ENCODE data around the gene ASPG. TPM values are rescaled to one million over a fixed set of nuclear protein-coding genes. Genes with fewer than 3 reads are reported as not detected.

Gene ASPG
- polyA plus RNA-seq, 1 experiment: not detected

GRCh38 chr14:104145826-104146601, 60.5 kb downstream of the ASPG start:
- peaks cover 7% of the 10 kb centered on the region; the same call in 1 of the 2 replicates for H3K9me3 ChIP-seq (ENCODE audit: control insufficient read depth, insufficient read depth, low read length)
- ChIA-PET CTCF (no interaction called here), POLR2A (no interaction called here)
- no peak for TF ChIP-seq CTCF (IDR thresholded peaks at IDR 0.05; ENCODE audit: low read depth, low read length)
- no peak overlapping the region for H3K4me3 ChIP-seq (ENCODE audit: low read depth, low read length)
- H3K27me3 ChIP-seq (ENCODE audit: control insufficient read depth, insufficient read depth, low read length): no peaks in the 10 kb centered on the region
- no peak for DNase-seq (ENCODE audit: low read depth, low spot score)
- no peak overlapping the region for H3K27ac ChIP-seq (ENCODE audit: low read depth, low read length)

- no peak for TF ChIP-seq CTCF (IDR thresholded peaks at IDR 0.05; ENCODE audit: low read depth, low read length)
- DNase-seq (ENCODE audit: low read depth, low spot score): no peak
- CTCF ChIA-PET: interaction anchor here (0.5 kb wide), 1 partner anchor 17 kb away, joined by 5 read pairs; no protein-coding TSS in a partner anchor
These were observed 61.3 kb downstream of the ASPG start for GRCh38 chr14:104146651-104147345.

GRCh38 chr14:104147346-104148125, 62.0 kb downstream of the ASPG start:
- no peak for TF ChIP-seq CTCF (IDR thresholded peaks at IDR 0.05; ENCODE audit: low read depth, low read length)
- POLR2A ChIA-PET: no interaction called here
- no peak for DNase-seq (ENCODE audit: low read depth, low spot score)
- H3K27ac ChIP-seq (ENCODE audit: low read depth, low read length): no peak overlapping the region
- no peaks in the 10 kb centered on the region for H3K27me3 ChIP-seq (ENCODE audit: control insufficient read depth, insufficient read depth, low read length)
- CTCF ChIA-PET: interaction anchor here (0.5 kb wide), 1 partner anchor 17 kb away, joined by 5 read pairs; no protein-coding TSS in a partner anchor
- peaks cover 19% of the 10 kb centered on the region for H3K9me3 ChIP-seq (ENCODE audit: control insufficient read depth, insufficient read depth, low read length)
- H3K4me3 ChIP-seq (ENCODE audit: low read depth, low read length): no peak overlapping the region

More at GRCh38 chr14:104146651-104147345, 61.3 kb downstream of the ASPG start:
- Histone ChIP-seq H3K4me3 (ENCODE audit: low read depth, low read length) (no peak overlapping the region), H3K27ac (ENCODE audit: low read depth, low read length) (no peak overlapping the region), H3K27me3 (ENCODE audit: control insufficient read depth, insufficient read depth, low read length) (no peaks in the 10 kb centered on the region), H3K9me3 (ENCODE audit: control insufficient read depth, insufficient read depth, low read length) (peaks cover 12% of the 10 kb centered on the region; the same call in 1 of the 2 replicates)
- POLR2A ChIA-PET: no interaction called here

- DNase-seq (ENCODE audit: low read depth, low spot score): no peak
These were observed 63.2 kb downstream of the ASPG start for GRCh38 chr14:104148433-104149277.

More at GRCh38 chr14:104148433-104149277, 63.2 kb downstream of the ASPG start:
- H3K4me3 ChIP-seq (ENCODE audit: low read depth, low read length): no peak overlapping the region
- no peak for TF ChIP-seq CTCF (IDR thresholded peaks at IDR 0.05; ENCODE audit: low read depth, low read length)
- H3K27me3 ChIP-seq (ENCODE audit: control insufficient read depth, insufficient read depth, low read length): no peaks in the 10 kb centered on the region
- CTCF ChIA-PET: no interaction called here
- H3K27ac ChIP-seq (ENCODE audit: low read depth, low read length): no peak overlapping the region
- H3K9me3 ChIP-seq (ENCODE audit: control insufficient read depth, insufficient read depth, low read length): peaks cover 31% of the 10 kb centered on the region
- POLR2A ChIA-PET: no interaction called here
